Activated CD4-positive, CD25-positive, alpha-beta regulatory T cell (primary cell): ENCODE data around the gene SERPINE2.

Experiments
- DNase-seq, 4 experiments: peaks; one replicate each; lab custom pipeline; 2025; lab: John Stamatoyannopoulos, UW

SERPINE2 gene

GRCh38 chr2:224046752-224047151 lies 7.7 kb upstream of the SERPINE2 start:
- no peak for DNase-seq

- no peak for DNase-seq
These were observed 3.2 kb upstream of the SERPINE2 start for GRCh38 chr2:224042191-224042696.

- DNase-seq, result no peak
These were observed 2.5 kb upstream of the SERPINE2 start for GRCh38 chr2:224041554-224041953.

- no peak for DNase-seq
These were observed 1.7 kb upstream of the SERPINE2 start for GRCh38 chr2:224040753-224041152.

- no peak for DNase-seq
These were observed 819 bp upstream of the SERPINE2 start for GRCh38 chr2:224039770-224040440.

GRCh38 chr2:224038830-224039079 lies 331 bp downstream of the SERPINE2 start:
- DNase-seq, result no peak

- peak in 1 of 4 experiments; percentile 2 for DNase-seq
These were observed 847 bp downstream of the SERPINE2 start for GRCh38 chr2:224038049-224038829.

- no peak for DNase-seq
These were observed 2.2 kb downstream of the SERPINE2 start for GRCh38 chr2:224036731-224037361.

- no peak for DNase-seq
These were observed 5.1 kb downstream of the SERPINE2 start for GRCh38 chr2:224034017-224034416.

GRCh38 chr2:224033601-224034000 lies 5.5 kb downstream of the SERPINE2 start:
- DNase-seq, result no peak

GRCh38 chr2:224032283-224032682 lies 6.8 kb downstream of the SERPINE2 start:
- no peak for DNase-seq

- DNase-seq, result no peak
These were observed 7.6 kb downstream of the SERPINE2 start for GRCh38 chr2:224031358-224031970.

GRCh38 chr2:224030786-224031185 lies 8.3 kb downstream of the SERPINE2 start:
- no peak for DNase-seq

- DNase-seq, result no peak
These were observed 9.2 kb downstream of the SERPINE2 start for GRCh38 chr2:224029876-224030275.

- DNase-seq, result no peak
These were observed 11.2 kb downstream of the SERPINE2 start for GRCh38 chr2:224027931-224028330.

- DNase-seq, result no peak
These were observed 12.0 kb downstream of the SERPINE2 start for GRCh38 chr2:224027070-224027469.

GRCh38 chr2:224025874-224026273 lies 13.2 kb downstream of the SERPINE2 start:
- DNase-seq, result peak in 2 of 4 experiments; percentile 6 to 9

- DNase-seq, result no peak
These were observed 14.8 kb downstream of the SERPINE2 start for GRCh38 chr2:224024270-224024669.

GRCh38 chr2:224023188-224023587 lies 15.9 kb downstream of the SERPINE2 start:
- no peak for DNase-seq

- DNase-seq, result no peak
These were observed 16.6 kb downstream of the SERPINE2 start for GRCh38 chr2:224022486-224022885.

- DNase-seq, result no peak
These were observed 18.6 kb downstream of the SERPINE2 start for GRCh38 chr2:224020523-224020922.

GRCh38 chr2:224017957-224018356 lies 21.1 kb downstream of the SERPINE2 start:
- DNase-seq, result no peak

GRCh38 chr2:224016963-224017362 lies 22.1 kb downstream of the SERPINE2 start:
- DNase-seq, result no peak
